ENCODE data around the gene TSPAN18.
A peak's percentile ranks its signal among the peaks of the same experiment; 100 is the strongest.

- no peak for TF ChIP-seq POLR2AphosphoS5 (IDR thresholded peaks at IDR 0.05; ENCODE audit: low read depth, low read length)
- peak; percentile 1; the same call in 1 of the 2 replicates for TF ChIP-seq POLR2A (IDR thresholded peaks at IDR 0.05; ENCODE audit: low read depth, low read length)
- TF ChIP-seq TAF1 (IDR thresholded peaks at IDR 0.05; ENCODE audit: borderline replicate concordance, low read depth, low read length) = no peak
Measured at GRCh38 chr11:44862558-44863101, 135.9 kb downstream of the TSPAN18 start.
